ENCODE measurements around the gene SEC61A1. TPM values are rescaled to one million over a fixed set of nuclear protein-coding genes. Genes with fewer than 3 reads are reported as not detected.
A peak's percentile ranks its signal among the peaks of the same experiment; 100 is the strongest.

The SEC61A1 gene
- total and polyA plus RNA-seq, 2 experiments from 2014 or later: 362 to 510 TPM

DNA sequence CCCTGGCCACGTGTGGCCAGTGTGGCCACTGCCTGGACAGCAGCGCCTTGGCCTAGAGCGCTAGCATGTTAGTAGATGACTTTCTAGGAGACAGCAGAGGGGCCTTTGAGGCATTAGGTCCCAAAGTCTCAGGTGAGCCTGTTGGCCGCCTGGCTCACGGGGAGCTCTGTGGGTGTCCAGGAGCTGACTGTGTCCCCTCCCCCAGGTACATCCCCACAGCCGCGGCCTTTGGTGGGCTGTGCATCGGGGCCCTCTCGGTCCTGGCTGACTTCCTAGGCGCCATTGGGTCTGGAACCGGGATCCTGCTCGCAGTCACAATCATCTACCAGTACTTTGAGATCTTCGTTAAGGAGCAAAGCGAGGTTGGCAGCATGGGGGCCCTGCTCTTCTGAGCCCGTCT, 17.0 kb downstream of the SEC61A1 start:
- H3K4me3 ChIP-seq: no peak overlapping the region
- peaks cover 4% of the 10 kb centered on the region; the same call in 1 of the 2 replicates for H4K20me1 ChIP-seq (ENCODE audit: insufficient read depth)
- peaks cover 67% of the 10 kb centered on the region for H3K36me3 ChIP-seq (ENCODE audit: low read depth)
- H3K27ac ChIP-seq: no peak overlapping the region
- H3F3A ChIP-seq (ENCODE audit: insufficient read depth): peaks cover 85% of the 10 kb centered on the region
- peaks cover 83% of the 10 kb centered on the region for H3K79me2 ChIP-seq (ENCODE audit: insufficient read depth)
- TF ChIP-seq EZH2 (IDR thresholded peaks at IDR 0.05; ENCODE audit: insufficient read depth, poor library complexity, severe bottlenecking) (no peak), EZH2phosphoT487 (IDR thresholded peaks at IDR 0.05; ENCODE audit: insufficient read depth, low read depth) (no peak)
- peaks cover 5% of the 10 kb centered on the region; the same call in 1 of the 2 replicates for H3K4me1 ChIP-seq (ENCODE audit: insufficient read depth)
- no peak overlapping the region for H3K4me2 ChIP-seq (ENCODE audit: unreplicated experiment)
- no peak for DNase-seq
- in situ Hi-C loops (cut with MboI): no loop called here
- WGBS, 2 experiments (ENCODE audit: low coverage in 1 of 2, low lambda C conversion rate in 2 of 2, missing lambda C conversion rate in 2 of 2): 82 to 85% methylated on average over 15 of the region's 15 CpGs
- H3K27me3 ChIP-seq (replicated peaks; ENCODE audit: insufficient read depth): no peaks in the 10 kb centered on the region
- no peaks in the 10 kb centered on the region for H3K9me3 ChIP-seq (ENCODE audit: low read depth)
- H3K9me2 ChIP-seq (ENCODE audit: insufficient read depth): no peaks in the 10 kb centered on the region
- H3K9ac ChIP-seq: no peak overlapping the region
- no peak overlapping the region for H2AFZ ChIP-seq

DNA sequence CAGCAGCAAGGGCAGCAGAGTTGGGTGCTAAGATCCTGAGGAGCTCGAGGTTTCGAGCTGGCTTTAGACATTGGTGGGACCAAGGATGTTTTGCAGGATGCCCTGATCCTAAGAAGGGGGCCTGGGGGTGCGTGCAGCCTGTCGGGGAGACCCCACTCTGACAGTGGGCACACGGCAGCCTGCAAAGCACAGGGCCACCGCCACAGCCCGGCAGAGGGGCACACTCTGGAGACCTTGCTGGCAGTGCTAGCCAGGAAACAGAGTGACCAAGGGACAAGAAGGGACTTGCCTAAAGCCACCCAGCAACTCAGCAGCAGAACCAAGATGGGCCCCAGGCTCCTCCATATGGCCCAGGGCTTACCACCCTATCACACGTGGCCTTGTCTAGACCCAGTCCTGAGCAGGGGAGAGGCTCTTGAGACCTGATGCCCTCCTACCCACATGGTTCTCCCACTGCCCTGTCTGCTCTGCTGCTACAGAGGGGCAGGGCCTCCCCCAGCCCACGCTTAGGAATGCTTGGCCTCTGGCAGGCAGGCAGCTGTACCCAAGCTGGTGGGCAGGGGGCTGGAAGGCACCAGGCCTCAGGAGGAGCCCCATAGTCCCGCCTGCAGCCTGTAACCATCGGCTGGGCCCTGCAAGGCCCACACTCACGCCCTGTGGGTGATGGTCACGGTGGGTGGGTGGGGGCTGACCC, 18.8 kb downstream of the SEC61A1 start:
- H3K9me2 ChIP-seq (ENCODE audit: insufficient read depth): no peaks in the 10 kb centered on the region
- peaks cover 12% of the 10 kb centered on the region for H3K4me1 ChIP-seq (ENCODE audit: insufficient read depth)
- H3K27me3 ChIP-seq (replicated peaks; ENCODE audit: insufficient read depth): no peaks in the 10 kb centered on the region
- no peak overlapping the region for H3K9ac ChIP-seq
- peaks cover 65% of the 10 kb centered on the region for H3K79me2 ChIP-seq (ENCODE audit: insufficient read depth)
- H2AFZ ChIP-seq: no peak overlapping the region
- in situ Hi-C loops (cut with MboI): no loop called here
- peaks cover 49% of the 10 kb centered on the region for H3K36me3 ChIP-seq (ENCODE audit: low read depth)
- TF ChIP-seq EZH2phosphoT487 (IDR thresholded peaks at IDR 0.05; ENCODE audit: insufficient read depth, low read depth) (no peak), EZH2 (IDR thresholded peaks at IDR 0.05; ENCODE audit: insufficient read depth, poor library complexity, severe bottlenecking) (no peak)
- peaks cover 4% of the 10 kb centered on the region; the same call in 1 of the 2 replicates for H4K20me1 ChIP-seq (ENCODE audit: insufficient read depth)
- peaks cover 81% of the 10 kb centered on the region for H3F3A ChIP-seq (ENCODE audit: insufficient read depth)
- DNase-seq: no peak
- no peaks in the 10 kb centered on the region for H3K9me3 ChIP-seq (ENCODE audit: low read depth)
- H3K27ac ChIP-seq: 0 out of 2 replicates have a peak overlapping the region, but pooled peaks have one; percentile 0
- no peak overlapping the region for H3K4me3 ChIP-seq
- WGBS, 2 experiments (ENCODE audit: low coverage in 1 of 2, low lambda C conversion rate in 2 of 2, missing lambda C conversion rate in 2 of 2): 87% methylated on average over 13 of the region's 13 CpGs
- no peak overlapping the region for H3K4me2 ChIP-seq (ENCODE audit: unreplicated experiment)

GRCh38 chr3:128071771-128072453, 19.7 kb downstream of the SEC61A1 start:
- H3K27me3 ChIP-seq (replicated peaks; ENCODE audit: insufficient read depth): no peaks in the 10 kb centered on the region
- H3K36me3 ChIP-seq (ENCODE audit: low read depth): peaks cover 40% of the 10 kb centered on the region
- no peak overlapping the region for H2AFZ ChIP-seq
- no peak overlapping the region for H3K9ac ChIP-seq
- H3K9me2 ChIP-seq (ENCODE audit: insufficient read depth): no peaks in the 10 kb centered on the region
- H3K27ac ChIP-seq: peak overlapping the region; percentile 0; the same call in 1 of the 2 replicates
- H4K20me1 ChIP-seq (ENCODE audit: insufficient read depth): peaks cover 4% of the 10 kb centered on the region; the same call in 1 of the 2 replicates
- no peaks in the 10 kb centered on the region for H3K9me3 ChIP-seq (ENCODE audit: low read depth)
- no peak for DNase-seq
- TF ChIP-seq EZH2phosphoT487 (IDR thresholded peaks at IDR 0.05; ENCODE audit: insufficient read depth, low read depth): no peak
- no peak for TF ChIP-seq EZH2 (IDR thresholded peaks at IDR 0.05; ENCODE audit: insufficient read depth, poor library complexity, severe bottlenecking)
- WGBS, 2 experiments (ENCODE audit: low coverage in 1 of 2, low lambda C conversion rate in 2 of 2, missing lambda C conversion rate in 2 of 2): 74 to 87% methylated on average over 11 of the region's 11 CpGs
- peaks cover 18% of the 10 kb centered on the region for H3K4me1 ChIP-seq (ENCODE audit: insufficient read depth)
- H3K4me2 ChIP-seq (ENCODE audit: unreplicated experiment): no peak overlapping the region
- H3F3A ChIP-seq (ENCODE audit: insufficient read depth): peaks cover 72% of the 10 kb centered on the region
- peaks cover 56% of the 10 kb centered on the region for H3K79me2 ChIP-seq (ENCODE audit: insufficient read depth)
- in situ Hi-C loops (cut with MboI): no loop called here
- H3K4me3 ChIP-seq: no peak overlapping the region

- Histone ChIP-seq H3K79me2 (ENCODE audit: insufficient read depth) (peaks cover 49% of the 10 kb centered on the region), H3K27ac (0 out of 2 replicates have a peak overlapping the region, but pooled peaks have one; percentile 0), H3K9ac (no peak overlapping the region), H3K4me1 (ENCODE audit: insufficient read depth) (peaks cover 21% of the 10 kb centered on the region), H3K4me2 (ENCODE audit: unreplicated experiment) (no peak overlapping the region), H3K9me3 (ENCODE audit: low read depth) (no peaks in the 10 kb centered on the region), H2AFZ (no peak overlapping the region), H3K9me2 (ENCODE audit: insufficient read depth) (no peaks in the 10 kb centered on the region), H3K27me3 (replicated peaks; ENCODE audit: insufficient read depth) (no peaks in the 10 kb centered on the region), H3K4me3 (no peak overlapping the region), H4K20me1 (ENCODE audit: insufficient read depth) (peaks cover 4% of the 10 kb centered on the region; the same call in 1 of the 2 replicates), H3K36me3 (ENCODE audit: low read depth) (peaks cover 33% of the 10 kb centered on the region), H3F3A (ENCODE audit: insufficient read depth) (peaks cover 65% of the 10 kb centered on the region)
- WGBS, 2 experiments (ENCODE audit: low coverage in 1 of 2, low lambda C conversion rate in 2 of 2, missing lambda C conversion rate in 2 of 2): 87 to 90% methylated on average over 13 of the region's 13 CpGs
- TF ChIP-seq EZH2 (IDR thresholded peaks at IDR 0.05; ENCODE audit: insufficient read depth, poor library complexity, severe bottlenecking): no peak
- in situ Hi-C loops (cut with MboI): no loop called here
- no peak for DNase-seq
Observed at GRCh38 chr3:128072454-128073184, 20.4 kb downstream of the SEC61A1 start.

Data from GM23248 (cell line).